DMS153 treated with DMSO at 0.1 percent for 48 hours (cell line): ENCODE results near the gene HAX1.
"Not testable (repeated sequence)": the region's sequence is repeated elsewhere in the genome, so short reads cannot be mapped to it uniquely, and the experiment has no call there.

Experiments used
- DNase-seq: peaks from one replicate; lab custom pipeline; 2025; ENCODE audit not compliant: unreplicated experiment; lab: John Stamatoyannopoulos, UW

Gene HAX1

GRCh38 chr1:154276797-154277196 is 4.4 kb downstream of the HAX1 start:
- DNase-seq, result no peak

GRCh38 chr1:154287591-154287990 is 15.2 kb downstream of the HAX1 start:
- not testable (repeated sequence) for DNase-seq

GRCh38 chr1:154288661-154289060 is 16.2 kb downstream of the HAX1 start:
- DNase-seq, result no peak

GRCh38 chr1:154290921-154291320 is 18.5 kb downstream of the HAX1 start:
- DNase-seq, result no peak

- DNase-seq, result peak; percentile 17
Observed at GRCh38 chr1:154295408-154296235, 23.2 kb downstream of the HAX1 start.

GRCh38 chr1:154301582-154301981 is 29.2 kb downstream of the HAX1 start:
- no peak for DNase-seq

- DNase-seq, result no peak
Observed at GRCh38 chr1:154304664-154305337, 32.4 kb downstream of the HAX1 start.

- DNase-seq, result no peak
Observed at GRCh38 chr1:154306151-154306550, 33.7 kb downstream of the HAX1 start.

GRCh38 chr1:154307670-154308270 is 35.3 kb downstream of the HAX1 start:
- not testable (repeated sequence) for DNase-seq

- DNase-seq, result not testable (repeated sequence)
Observed at GRCh38 chr1:154309136-154309535, 36.7 kb downstream of the HAX1 start.

GRCh38 chr1:154312229-154313065 is 40.0 kb downstream of the HAX1 start:
- not testable (repeated sequence) for DNase-seq

- no peak for DNase-seq
Observed at GRCh38 chr1:154313066-154313356, 40.6 kb downstream of the HAX1 start.

GRCh38 chr1:154314226-154314625 is 41.8 kb downstream of the HAX1 start:
- not testable (repeated sequence) for DNase-seq

- no peak for DNase-seq
Observed at GRCh38 chr1:154316704-154317103, 44.3 kb downstream of the HAX1 start.

GRCh38 chr1:154318386-154318785 is 46.0 kb downstream of the HAX1 start:
- no peak for DNase-seq

- no peak for DNase-seq
Observed at GRCh38 chr1:154320882-154321608, 48.6 kb downstream of the HAX1 start, which contains the start of gene AQP10. Gene AQP10 (plus strand): TSS chr1:154321093. CDS start chr1:154321156, 63 bp downstream.

GRCh38 chr1:154321609-154321934 is 49.1 kb downstream of the HAX1 start:
- not testable (repeated sequence) for DNase-seq

- DNase-seq, result no peak
Observed at GRCh38 chr1:154323493-154323892, 51.1 kb downstream of the HAX1 start.

GRCh38 chr1:154324241-154324640 is 51.8 kb downstream of the HAX1 start:
- DNase-seq, result no peak
